ENCODE data around the gene CCDC68.

GRCh38 chr18:54872681-54873080, 86.6 kb downstream of the CCDC68 start:
- TF ChIP-seq REST (IDR thresholded peaks at IDR 0.05; ENCODE audit: insufficient read depth in 1 of 2, low read depth in 2 of 2, low read length in 2 of 2) (no peak), POLR2AphosphoS5 (IDR thresholded peaks at IDR 0.05; ENCODE audit: low read depth, low read length) (no peak), TAF1 (IDR thresholded peaks at IDR 0.05; ENCODE audit: borderline replicate concordance, insufficient read depth, low read length) (no peak)

Data from PFSK-1 (cell line).